ENCODE data around the gene GSK3B.

GRCh38 chr3:119944091-119944490 lies 150.2 kb downstream of the GSK3B start:
- TF ChIP-seq YY1 (IDR thresholded peaks at IDR 0.05; ENCODE audit: low read depth, low read length), result no peak
- TF ChIP-seq, protein P1, sequence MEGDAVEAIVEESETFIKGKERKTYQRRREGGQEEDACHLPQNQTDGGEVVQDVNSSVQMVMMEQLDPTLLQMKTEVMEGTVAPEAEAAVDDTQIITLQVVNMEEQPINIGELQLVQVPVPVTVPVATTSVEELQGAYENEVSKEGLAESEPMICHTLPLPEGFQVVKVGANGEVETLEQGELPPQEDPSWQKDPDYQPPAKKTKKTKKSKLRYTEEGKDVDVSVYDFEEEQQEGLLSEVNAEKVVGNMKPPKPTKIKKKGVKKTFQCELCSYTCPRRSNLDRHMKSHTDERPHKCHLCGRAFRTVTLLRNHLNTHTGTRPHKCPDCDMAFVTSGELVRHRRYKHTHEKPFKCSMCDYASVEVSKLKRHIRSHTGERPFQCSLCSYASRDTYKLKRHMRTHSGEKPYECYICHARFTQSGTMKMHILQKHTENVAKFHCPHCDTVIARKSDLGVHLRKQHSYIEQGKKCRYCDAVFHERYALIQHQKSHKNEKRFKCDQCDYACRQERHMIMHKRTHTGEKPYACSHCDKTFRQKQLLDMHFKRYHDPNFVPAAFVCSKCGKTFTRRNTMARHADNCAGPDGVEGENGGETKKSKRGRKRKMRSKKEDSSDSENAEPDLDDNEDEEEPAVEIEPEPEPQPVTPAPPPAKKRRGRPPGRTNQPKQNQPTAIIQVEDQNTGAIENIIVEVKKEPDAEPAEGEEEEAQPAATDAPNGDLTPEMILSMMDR (IDR thresholded peaks at IDR 0.05 in 2 of 3, conservative IDR thresholded peaks at IDR 0.05 in 1 of 3; ENCODE audit: control insufficient read depth in 2 of 3, extremely low read depth in 1 of 3, insufficient read depth in 1 of 3, low read depth in 3 of 3, low read length in 3 of 3), result no peak
